Upper lobe of left lung (tissue), 6 donors: ENCODE results near the gene ADGRF5. TPM values are rescaled to one million over a fixed set of nuclear protein-coding genes. Genes with fewer than 3 reads are reported as not detected.

Source experiments
- ATAC-seq, 2 donors: fragments of 200-7000 bp; cut with Tn5 transposase; one replicate each; pipeline ENCODE4 v1.9.1; 2022; ENCODE audit warnings: mild to moderate bottlenecking in 2 of 2, moderate library complexity in 2 of 2; ENCODE audit not compliant: low FRiP score in 2 of 2
- DNase-seq, 2 donors: peaks; one replicate each; pipeline ENCODE4 v3.0.0-alpha.2; 2019 to 2020
- H3K27ac ChIP-seq, 4 donors: fragments of 200-600 bp; sonication (generic); one replicate each; pipeline ENCODE4 v1.5.1; 2016 to 2019
- H3K27me3 ChIP-seq, 4 donors: fragments of 200-600 bp; sonication (generic); one replicate each; pipeline ENCODE4 v1.5.1; 2017 to 2019
- H3K36me3 ChIP-seq, 4 donors: fragments of 200-600 bp; sonication (generic); one replicate each; pipeline ENCODE4 v1.5.1; 2016 to 2019
- H3K4me1 ChIP-seq, 4 donors: fragments of 200-600 bp; sonication (generic); one replicate each; pipeline ENCODE4 v1.5.1; 2018 to 2019
- H3K4me3 ChIP-seq, 4 donors: fragments of 200-600 bp; sonication (generic); one replicate each; pipeline ENCODE4 v1.5.1; 2017 to 2019; ENCODE audit warnings: mild to moderate bottlenecking in 2 of 4, moderate library complexity in 1 of 4
- H3K9me3 ChIP-seq, 4 donors: fragments of 200-600 bp; sonication (generic); one replicate each; pipeline ENCODE4 v1.5.1; 2018 to 2019
- EP300 ChIP-seq, 4 donors: sonication (generic); formaldehyde crosslinking; IDR thresholded peaks; one replicate each; pipeline ENCODE4 v1.5.1; 2017; ENCODE audit warnings: antibody characterized with exemption in 4 of 4, control low read depth in 2 of 4
- POLR2A ChIP-seq, 4 donors: fragments of 450-650 bp; IDR thresholded peaks; one replicate each; pipeline ENCODE4 v1.5.1; 2016 to 2017; ENCODE audit warnings: antibody characterized with exemption in 4 of 4, mild to moderate bottlenecking in 2 of 4
- POLR2AphosphoS5 ChIP-seq, 2 donors: sonication (generic); formaldehyde crosslinking; IDR thresholded peaks; one replicate each; pipeline ENCODE4 v1.5.1; 2017; ENCODE audit warnings: antibody characterized with exemption in 2 of 2
- WGBS, 2 donors: methylation state at CpG; one replicate each; pipeline ENCODE4 v1.1.5; 2017 to 2018; 5-methylcytosine and 5-hydroxymethylcytosine counted together
- total RNA-seq, 6 donors: library from RNA; depleted of rRNA in 4 of 6; stranded (reverse); fragments of >200 nt in 4 of 6; gene quantifications; one replicate each; pipeline versions ENCODE4 v1.1.0 to v1.2.1, GENCODE V29; 2016 to 2021
- TF ChIP-seq, protein P1 (sequence below), 6 experiments: fragments of 450-650 bp in 4 of 6; fragments of 200-600 bp in 2 of 6; sonication (generic) in 2 of 6; IDR thresholded peaks; one replicate each; pipeline ENCODE4 v1.5.1; 2016 to 2019; ENCODE audit warnings: antibody characterized with exemption in 6 of 6
- donor health status: DM: no; HTN: no; CAD: no; lungs with moderate emphysema.
- donor health status: DM: no; HTN: yes; CAD: no; lungs with severe emphysema.

ADGRF5 gene
- total RNA-seq, 6 donors from 2014 or later: 107 to 352 (median 215) TPM

DNA sequence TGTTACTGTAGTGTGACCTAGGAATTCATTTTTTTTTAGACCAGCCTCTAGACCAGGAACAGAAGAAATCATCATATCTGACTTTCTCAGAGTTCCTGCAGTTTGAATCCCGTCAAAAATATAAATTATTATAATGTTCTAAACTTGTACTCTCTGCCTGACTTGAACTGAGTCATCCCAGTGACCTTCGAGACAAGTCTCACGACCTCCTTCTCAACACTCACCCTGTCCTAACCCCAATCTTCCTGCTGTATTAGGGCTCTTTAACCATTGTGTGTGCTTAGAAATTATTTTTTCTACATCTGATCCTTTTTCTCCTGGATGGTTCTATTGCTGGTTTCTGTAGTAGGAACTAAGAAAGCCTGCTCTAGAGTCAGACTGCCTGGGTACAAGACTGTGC, 21.5 kb downstream of the ADGRF5 start:
- Histone ChIP-seq H3K36me3 (peaks cover 0 to 55% (median 18%) of the 10 kb centered on the region in 4 donors), H3K27ac (peak overlapping the region; percentile 65 to 84 (median 68)), H3K4me1 (peaks cover 63 to 81% (median 71%) of the 10 kb centered on the region in 4 donors), H3K4me3 (no peak overlapping the region), H3K9me3 (no peaks in the 10 kb centered on the region), H3K27me3 (no peaks in the 10 kb centered on the region)
- DNase-seq: no peak
- 30 to 48% methylated on average over 3 of the region's 3 CpGs for WGBS, 2 donors
- ATAC-seq: no peak
- TF ChIP-seq, protein P1, sequence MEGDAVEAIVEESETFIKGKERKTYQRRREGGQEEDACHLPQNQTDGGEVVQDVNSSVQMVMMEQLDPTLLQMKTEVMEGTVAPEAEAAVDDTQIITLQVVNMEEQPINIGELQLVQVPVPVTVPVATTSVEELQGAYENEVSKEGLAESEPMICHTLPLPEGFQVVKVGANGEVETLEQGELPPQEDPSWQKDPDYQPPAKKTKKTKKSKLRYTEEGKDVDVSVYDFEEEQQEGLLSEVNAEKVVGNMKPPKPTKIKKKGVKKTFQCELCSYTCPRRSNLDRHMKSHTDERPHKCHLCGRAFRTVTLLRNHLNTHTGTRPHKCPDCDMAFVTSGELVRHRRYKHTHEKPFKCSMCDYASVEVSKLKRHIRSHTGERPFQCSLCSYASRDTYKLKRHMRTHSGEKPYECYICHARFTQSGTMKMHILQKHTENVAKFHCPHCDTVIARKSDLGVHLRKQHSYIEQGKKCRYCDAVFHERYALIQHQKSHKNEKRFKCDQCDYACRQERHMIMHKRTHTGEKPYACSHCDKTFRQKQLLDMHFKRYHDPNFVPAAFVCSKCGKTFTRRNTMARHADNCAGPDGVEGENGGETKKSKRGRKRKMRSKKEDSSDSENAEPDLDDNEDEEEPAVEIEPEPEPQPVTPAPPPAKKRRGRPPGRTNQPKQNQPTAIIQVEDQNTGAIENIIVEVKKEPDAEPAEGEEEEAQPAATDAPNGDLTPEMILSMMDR (IDR thresholded peaks at IDR 0.05): no peak
- TF ChIP-seq POLR2AphosphoS5 (IDR thresholded peaks at IDR 0.05) (no peak), EP300 (IDR thresholded peaks at IDR 0.05) (no peak), POLR2A (IDR thresholded peaks at IDR 0.05) (no peak)

- no peaks in the 10 kb centered on the region for H3K27me3 ChIP-seq
- H3K4me1 ChIP-seq: peaks cover 67 to 81% (median 74%) of the 10 kb centered on the region in 4 donors
- H3K9me3 ChIP-seq: no peaks in the 10 kb centered on the region
- TF ChIP-seq, protein P1 (IDR thresholded peaks at IDR 0.05): no peak
- TF ChIP-seq POLR2AphosphoS5 (IDR thresholded peaks at IDR 0.05) (peak in 1 of 2 donors; percentile 23), POLR2A (IDR thresholded peaks at IDR 0.05) (no peak), EP300 (IDR thresholded peaks at IDR 0.05) (no peak)
- H3K36me3 ChIP-seq: peaks cover 0 to 53% (median 18%) of the 10 kb centered on the region in 4 donors
- H3K4me3 ChIP-seq: no peak overlapping the region
- WGBS, 2 donors: 48 to 68% methylated on average over 4 of the region's 4 CpGs
- H3K27ac ChIP-seq: peak overlapping the region; percentile 73 to 84 (median 80)
- ATAC-seq (peak; percentile 12 to 34), DNase-seq (no peak)
These were observed 22.1 kb downstream of the ADGRF5 start for GRCh38 chr6:46899659-46900058.

GRCh38 chr6:46898006-46898405, 23.7 kb downstream of the ADGRF5 start:
- peaks cover 64 to 80% (median 76%) of the 10 kb centered on the region in 4 donors for H3K4me1 ChIP-seq
- ATAC-seq: no peak

DNA sequence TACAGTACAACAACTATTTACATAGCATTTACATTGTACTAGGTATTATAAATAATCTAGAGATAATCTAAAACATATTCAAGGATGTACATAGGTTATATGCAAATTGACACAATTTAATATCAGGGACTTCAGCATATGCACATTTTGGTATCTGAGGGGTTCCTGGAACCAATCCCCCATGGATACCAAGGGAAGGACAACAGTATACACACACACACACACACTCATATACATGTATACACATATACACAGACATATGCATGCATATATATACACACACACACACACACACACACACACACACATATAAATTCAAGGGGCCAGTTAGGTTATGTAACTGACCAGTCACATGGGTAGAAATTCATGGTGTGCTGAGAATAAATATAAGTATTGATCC, 24.9 kb downstream of the ADGRF5 start:
- H3K36me3 ChIP-seq: peaks cover 0 to 51% (median 27%) of the 10 kb centered on the region in 4 donors
- no peaks in the 10 kb centered on the region for H3K27me3 ChIP-seq
- no peak for ATAC-seq
- DNase-seq: no peak
- TF ChIP-seq POLR2AphosphoS5 (IDR thresholded peaks at IDR 0.05) (no peak), EP300 (IDR thresholded peaks at IDR 0.05) (no peak), POLR2A (IDR thresholded peaks at IDR 0.05) (no peak)
- TF ChIP-seq, protein P1 (IDR thresholded peaks at IDR 0.05): no peak
- peak overlapping the region in 1 of 4 donors; percentile 59 for H3K27ac ChIP-seq
- H3K4me1 ChIP-seq: peaks cover 53 to 71% (median 66%) of the 10 kb centered on the region in 4 donors
- no peaks in the 10 kb centered on the region for H3K9me3 ChIP-seq
- H3K4me3 ChIP-seq: no peak overlapping the region

More at GRCh38 chr6:46898006-46898405, 23.7 kb downstream of the ADGRF5 start:
- 16 to 27% methylated on average over 2 of the region's 2 CpGs for WGBS, 2 donors
- DNase-seq: no peak
- Histone ChIP-seq H3K27me3 (no peaks in the 10 kb centered on the region), H3K4me3 (no peak overlapping the region), H3K36me3 (peaks cover 0 to 58% (median 25%) of the 10 kb centered on the region in 4 donors), H3K27ac (peak overlapping the region; percentile 73 to 84 (median 80)), H3K9me3 (no peaks in the 10 kb centered on the region)
- TF ChIP-seq, protein P1 (IDR thresholded peaks at IDR 0.05): no peak
- TF ChIP-seq POLR2AphosphoS5 (IDR thresholded peaks at IDR 0.05): no peak
- no peak for TF ChIP-seq EP300 (IDR thresholded peaks at IDR 0.05)
- no peak for TF ChIP-seq POLR2A (IDR thresholded peaks at IDR 0.05)

- TF ChIP-seq, protein P1 (IDR thresholded peaks at IDR 0.05): no peak
- TF ChIP-seq EP300 (IDR thresholded peaks at IDR 0.05): no peak
- no peak for TF ChIP-seq POLR2A (IDR thresholded peaks at IDR 0.05)
- TF ChIP-seq POLR2AphosphoS5 (IDR thresholded peaks at IDR 0.05): no peak
- DNase-seq (no peak), ATAC-seq (no peak)
- peaks cover 50 to 67% (median 62%) of the 10 kb centered on the region in 4 donors for H3K4me1 ChIP-seq
- no peaks in the 10 kb centered on the region for H3K9me3 ChIP-seq
- H3K4me3 ChIP-seq: no peak overlapping the region
- WGBS, 2 donors: 44 to 56% methylated on average over 7 of the region's 7 CpGs
- H3K27ac ChIP-seq: peak overlapping the region in 3 of 4 donors; percentile 19 to 59 (median 31)
- H3K36me3 ChIP-seq: peaks cover 0 to 49% (median 27%) of the 10 kb centered on the region in 4 donors
- H3K27me3 ChIP-seq: no peaks in the 10 kb centered on the region
These were observed 25.8 kb downstream of the ADGRF5 start for GRCh38 chr6:46895930-46896329.
